Measurements from ENCODE around the gene NUDT22. TPM values are rescaled to one million over a fixed set of nuclear protein-coding genes. Genes with fewer than 3 reads are reported as not detected.

Gene NUDT22
- total RNA-seq, 6 donors from 2014 or later = 30.3 to 94.3 (median 68.0) TPM

GRCh38 chr11:64198511-64198910 lies 27.6 kb upstream of the NUDT22 start:
- DNase-seq (no peak), ATAC-seq (ENCODE audit: low FRiP score in 2 of 2) (no peak)
- peaks cover 60 to 99% (median 88%) of the 10 kb centered on the region in 4 donors for H3K36me3 ChIP-seq
- TF ChIP-seq EP300 (IDR thresholded peaks at IDR 0.05) = no peak
- TF ChIP-seq POLR2AphosphoS5 (IDR thresholded peaks at IDR 0.05) = no peak
- no peak for TF ChIP-seq CTCF (IDR thresholded peaks at IDR 0.05)
- TF ChIP-seq POLR2A (IDR thresholded peaks at IDR 0.05) = no peak
- H3K4me1 ChIP-seq = no peaks in the 10 kb centered on the region
- no peaks in the 10 kb centered on the region for H3K27me3 ChIP-seq
- H3K9me3 ChIP-seq = no peaks in the 10 kb centered on the region
- no peak overlapping the region for H3K27ac ChIP-seq
- 86 to 90% methylated on average over 2 of the region's 2 CpGs for WGBS, 2 donors
- H3K4me3 ChIP-seq = no peak overlapping the region

- Histone ChIP-seq H3K27me3 (no peaks in the 10 kb centered on the region), H3K4me3 (no peak overlapping the region), H3K4me1 (peaks cover 17 to 26% (median 21%) of the 10 kb centered on the region in 4 donors), H3K9me3 (no peaks in the 10 kb centered on the region), H3K36me3 (peaks cover 38 to 83% (median 67%) of the 10 kb centered on the region in 4 donors), H3K27ac (no peak overlapping the region)
- no peak for ATAC-seq (ENCODE audit: low FRiP score in 2 of 2)
- no peak for TF ChIP-seq POLR2AphosphoS5 (IDR thresholded peaks at IDR 0.05)
- no peak for TF ChIP-seq POLR2A (IDR thresholded peaks at IDR 0.05)
- TF ChIP-seq CTCF (IDR thresholded peaks at IDR 0.05) = no peak
- TF ChIP-seq EP300 (IDR thresholded peaks at IDR 0.05) = no peak
- 89 to 94% methylated on average over 3 of the region's 3 CpGs for WGBS, 2 donors
- DNase-seq = no peak
These were observed 24.5 kb upstream of the NUDT22 start for GRCh38 chr11:64201543-64201942.

DNA sequence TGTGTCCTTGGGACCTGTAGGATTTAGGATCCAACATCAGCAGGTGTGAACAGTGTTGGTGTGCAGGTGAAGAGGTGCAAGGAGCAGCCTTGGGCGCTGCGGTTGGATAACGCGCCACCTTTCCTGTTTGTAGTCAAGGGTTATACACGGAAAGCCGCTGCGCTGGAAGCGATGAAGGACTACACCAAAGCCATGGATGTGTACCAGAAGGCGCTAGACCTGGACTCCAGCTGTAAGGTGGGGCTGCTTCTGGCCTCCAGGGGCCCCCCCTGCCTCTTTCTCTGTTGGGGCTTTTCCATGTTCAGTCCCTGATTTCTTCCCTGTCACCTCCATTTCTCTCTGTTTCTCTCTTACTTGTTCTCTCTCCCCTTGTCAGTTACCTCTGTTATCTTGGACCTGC lies 23.1 kb upstream of the NUDT22 start:
- WGBS, 2 donors = 96 to 97% methylated on average over 9 of the region's 9 CpGs
- no peak for ATAC-seq (ENCODE audit: low FRiP score in 2 of 2)

GRCh38 chr11:64203421-64204079 lies 22.5 kb upstream of the NUDT22 start:
- Histone ChIP-seq H3K36me3 (peaks cover 20 to 63% (median 47%) of the 10 kb centered on the region in 4 donors), H3K9me3 (no peaks in the 10 kb centered on the region), H3K4me3 (no peak overlapping the region), H3K27me3 (no peaks in the 10 kb centered on the region), H3K27ac (no peak overlapping the region), H3K4me1 (peaks cover 22 to 42% (median 34%) of the 10 kb centered on the region in 4 donors)
- TF ChIP-seq EP300 (IDR thresholded peaks at IDR 0.05) (no peak), POLR2AphosphoS5 (IDR thresholded peaks at IDR 0.05) (no peak), CTCF (IDR thresholded peaks at IDR 0.05) (no peak), POLR2A (IDR thresholded peaks at IDR 0.05) (no peak)
- DNase-seq (peak in 1 of 2 donors; percentile 54), ATAC-seq (ENCODE audit: low FRiP score in 2 of 2) (no peak)
- 92 to 93% methylated on average over 27 of the region's 27 CpGs for WGBS, 2 donors

More for the DNA sequence above, 23.1 kb upstream of the NUDT22 start:
- Histone ChIP-seq H3K4me1 (peaks cover 17 to 36% (median 28%) of the 10 kb centered on the region in 4 donors), H3K36me3 (peaks cover 23 to 69% (median 53%) of the 10 kb centered on the region in 4 donors), H3K27me3 (no peaks in the 10 kb centered on the region), H3K9me3 (no peaks in the 10 kb centered on the region), H3K27ac (no peak overlapping the region), H3K4me3 (no peak overlapping the region)
- DNase-seq = no peak
- TF ChIP-seq POLR2AphosphoS5 (IDR thresholded peaks at IDR 0.05) (no peak), EP300 (IDR thresholded peaks at IDR 0.05) (no peak), CTCF (IDR thresholded peaks at IDR 0.05) (no peak), POLR2A (IDR thresholded peaks at IDR 0.05) (no peak)

GRCh38 chr11:64204080-64204440 lies 22.0 kb upstream of the NUDT22 start:
- Histone ChIP-seq H3K4me3 (no peak overlapping the region), H3K4me1 (peaks cover 24 to 46% (median 36%) of the 10 kb centered on the region in 4 donors), H3K27ac (peak overlapping the region in 1 of 4 donors; percentile 93), H3K27me3 (no peaks in the 10 kb centered on the region), H3K36me3 (peaks cover 20 to 58% (median 43%) of the 10 kb centered on the region in 4 donors), H3K9me3 (no peaks in the 10 kb centered on the region)
- DNase-seq (peak in 1 of 2 donors; percentile 68), ATAC-seq (ENCODE audit: low FRiP score in 2 of 2) (no peak)
- TF ChIP-seq POLR2A (IDR thresholded peaks at IDR 0.05) (no peak), EP300 (IDR thresholded peaks at IDR 0.05) (no peak), POLR2AphosphoS5 (IDR thresholded peaks at IDR 0.05) (no peak), CTCF (IDR thresholded peaks at IDR 0.05) (no peak)
- WGBS, 2 donors = 89 to 91% methylated on average over 16 of the region's 16 CpGs
